Left kidney (tissue), 1 donor: Measurements from ENCODE around the gene KLHL40. TPM values are rescaled to one million over a fixed set of nuclear protein-coding genes. Genes with fewer than 3 reads are reported as not detected.

Source experiments
- polyA plus RNA-seq: library from polyadenylated mRNA; unstranded; fragments of 120-200 nt; gene quantifications from one replicate; pipeline ENCODE4 v1.2.1, GENCODE V29; 2013; ENCODE audit not compliant: insufficient read length

KLHL40 gene
- polyA plus RNA-seq, 1 donor, result not detected

Other genes with a start within 250 kb of the KLHL40 start
- 1.9 TPM for gene VIPR1, start 182.9 kb upstream of the KLHL40 start, polyA plus RNA-seq
- 49.7 TPM for gene SEC22C, start 103.6 kb upstream of the KLHL40 start, polyA plus RNA-seq
- gene SS18L2, start 94.7 kb upstream of the KLHL40 start, polyA plus RNA-seq, result 23.9 TPM
- 220 TPM for gene NKTR, start 84.9 kb upstream of the KLHL40 start, polyA plus RNA-seq
- 12.7 TPM for gene ZBTB47, start 31.8 kb upstream of the KLHL40 start, polyA plus RNA-seq
- 0.88 TPM for gene HHATL, start 17.3 kb downstream of the KLHL40 start, polyA plus RNA-seq
- 3.8 TPM for gene CCDC13, start 87.7 kb downstream of the KLHL40 start, polyA plus RNA-seq
- 145 TPM for gene HIGD1A, start 119.0 kb downstream of the KLHL40 start, polyA plus RNA-seq
- gene ACKR2, start 123.9 kb downstream of the KLHL40 start, polyA plus RNA-seq, result 2.7 TPM
- 1.3 TPM for gene CYP8B1, start 190.3 kb downstream of the KLHL40 start, polyA plus RNA-seq
- 51.6 TPM for gene ZNF662, start 220.6 kb downstream of the KLHL40 start, polyA plus RNA-seq